NOMO-1 (cell line): ENCODE data around the gene FBP2.

Experiments
- DNase-seq, 2 experiments: peaks; one replicate each; lab custom pipeline; 2025; ENCODE audit not compliant: unreplicated experiment in 2 of 2; lab: John Stamatoyannopoulos, UW

Gene FBP2

DNA sequence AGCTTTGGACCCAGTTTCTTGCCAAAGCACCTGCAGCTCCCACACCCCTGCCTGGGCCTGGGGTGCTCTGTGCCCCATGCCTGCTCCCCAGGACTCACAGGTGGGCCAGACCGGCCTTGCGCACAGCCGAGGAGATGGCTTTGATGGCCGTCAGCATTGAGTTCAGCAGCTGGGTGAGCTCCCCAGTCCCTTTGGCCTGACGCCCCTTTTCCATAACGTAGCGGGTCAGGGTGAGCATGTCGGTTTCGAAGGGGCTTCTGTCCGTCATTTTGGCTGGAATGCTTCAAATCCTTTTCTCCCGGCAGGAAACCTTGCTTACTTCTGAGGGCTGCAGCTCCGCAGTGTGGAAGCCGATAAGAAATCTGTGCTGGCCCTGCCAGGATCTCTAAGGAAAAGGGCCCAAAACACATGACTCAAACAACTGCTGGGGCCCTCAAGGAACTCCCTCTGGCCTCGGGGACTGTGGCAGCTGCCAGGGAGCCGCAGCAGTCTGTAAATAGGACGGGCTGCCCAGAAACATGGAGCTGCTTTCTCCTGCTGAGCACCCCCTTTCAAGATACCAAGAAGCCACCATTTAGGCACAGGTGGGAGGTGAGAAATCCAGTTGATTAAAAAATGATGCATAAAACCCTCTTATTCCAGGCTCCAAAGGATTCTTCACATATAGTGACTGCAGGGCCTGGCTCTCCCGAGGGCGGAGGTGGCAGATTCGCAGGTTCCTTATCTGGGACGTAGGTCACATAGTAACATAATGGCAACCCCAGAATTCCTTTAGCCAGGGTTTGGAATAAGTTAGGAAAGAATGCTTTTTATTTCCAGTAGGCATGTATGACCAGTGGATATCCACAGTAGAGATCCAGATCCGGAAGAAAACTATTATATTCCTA, at the start of gene FBP2:
Gene FBP2 (minus strand): TSS at position 366 of the 887 bp plus-strand sequence. CDS start 98 bp downstream, at position 268.
- DNase-seq: no peak

DNA sequence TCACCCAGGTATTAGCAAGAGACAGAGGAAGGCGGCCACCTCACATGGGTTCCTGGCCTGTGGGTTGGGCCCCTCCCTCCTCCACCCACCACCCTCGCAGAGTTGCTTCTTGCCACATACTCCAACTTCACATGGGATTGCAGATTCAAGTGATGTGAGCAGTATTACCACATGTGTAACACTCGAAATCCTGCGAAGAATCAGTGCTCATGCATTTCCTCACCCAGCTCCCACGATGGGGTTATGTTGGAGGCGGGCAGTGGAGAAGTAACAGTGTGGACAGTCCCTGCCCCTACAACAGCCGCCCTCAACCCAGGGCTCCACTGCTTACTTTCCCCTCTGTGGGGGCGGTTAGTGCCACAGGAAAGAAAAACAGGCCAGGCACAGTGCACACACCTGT, 49.6 kb upstream of the FBP2 start:
- no peak for DNase-seq

DNA sequence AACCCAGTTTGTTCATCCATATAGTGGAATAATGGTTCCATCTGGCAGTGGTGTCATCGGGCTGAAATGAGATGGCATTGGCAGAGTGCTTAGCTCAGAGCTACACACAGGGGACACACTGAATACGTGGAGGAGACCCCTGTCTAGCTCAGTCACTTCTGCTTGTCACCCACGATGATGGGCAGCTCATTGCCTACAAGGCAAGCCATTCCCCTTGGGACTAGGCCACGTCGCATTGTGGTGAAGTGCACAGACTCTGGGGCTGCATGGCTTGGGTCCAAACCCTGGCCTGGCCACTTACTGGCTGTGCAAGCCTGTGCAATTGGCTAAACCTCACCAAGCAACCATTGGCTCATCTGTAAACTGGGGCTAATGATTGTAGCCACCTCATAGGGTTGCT, 48.9 kb upstream of the FBP2 start:
- DNase-seq: no peak

DNA sequence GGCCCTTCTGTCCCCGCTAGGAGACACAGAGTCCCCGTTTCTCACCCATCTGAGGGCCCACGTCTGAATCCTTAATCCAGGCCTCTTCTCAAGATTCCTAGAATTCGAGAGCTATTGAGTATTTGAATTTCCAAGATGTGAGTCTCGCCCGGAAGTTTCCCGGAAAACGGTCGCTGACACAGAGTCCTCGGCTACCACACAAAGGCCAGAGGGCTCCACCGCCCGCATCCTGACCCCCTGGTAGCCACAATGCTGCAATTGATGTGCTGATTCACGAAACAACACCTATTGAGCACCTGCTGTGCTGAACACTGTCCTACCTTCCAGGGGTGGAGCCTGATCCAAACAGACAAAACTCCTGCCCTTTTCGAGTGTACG, 46.4 kb upstream of the FBP2 start:
- no peak for DNase-seq

DNA sequence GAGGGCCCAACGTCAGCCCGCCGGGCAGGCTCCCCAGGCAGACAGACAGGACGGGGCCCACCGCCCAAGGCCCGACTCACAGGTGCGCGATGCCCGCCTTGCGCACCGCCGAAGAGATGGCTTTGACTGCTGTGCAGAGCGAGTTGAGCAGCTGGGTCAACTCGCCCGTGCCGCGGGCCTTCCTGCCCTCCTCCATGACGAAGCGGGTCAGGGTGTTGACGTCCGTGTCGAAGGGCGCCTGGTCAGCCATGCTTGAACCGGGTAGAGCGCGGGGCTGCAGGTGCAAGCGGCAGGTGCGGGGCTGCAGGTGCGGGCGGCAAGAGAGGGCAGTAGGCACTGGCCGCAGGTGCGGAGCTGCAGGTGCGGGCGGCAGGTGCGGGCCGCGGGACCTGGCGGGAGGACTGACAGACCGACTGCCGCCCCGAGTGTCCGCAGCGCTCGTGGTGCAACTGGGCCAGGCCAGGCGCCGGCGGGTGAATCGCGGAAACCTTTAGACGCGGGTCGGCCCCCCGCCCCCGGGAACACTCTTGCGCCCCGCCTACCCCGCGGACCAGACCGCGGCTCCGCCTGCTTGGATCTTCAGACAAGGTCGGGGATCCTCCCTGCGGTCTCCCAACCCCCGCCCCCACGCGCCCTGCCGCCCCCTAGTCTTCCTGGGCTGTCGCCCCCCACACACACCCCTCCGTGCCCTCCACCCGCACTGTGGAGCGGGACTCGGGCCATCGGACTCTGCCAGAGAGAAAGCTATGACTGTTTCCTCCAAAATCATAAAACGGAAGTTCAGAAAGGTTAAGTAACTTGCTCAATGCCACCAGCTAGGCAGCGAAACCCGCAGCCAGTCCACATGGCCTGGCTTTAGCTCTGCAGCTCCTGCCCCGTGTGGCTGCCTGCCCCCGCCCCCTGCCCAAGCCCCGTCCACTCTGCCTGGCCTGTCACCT, 45.7 kb upstream of the FBP2 start, which contains the start of gene FBP1:
Gene FBP1 (minus strand): TSS at position 458 of the 938 bp plus-strand sequence. CDS start 208 bp downstream, at position 250.
- peak; percentile 83 to 86 for DNase-seq

DNA sequence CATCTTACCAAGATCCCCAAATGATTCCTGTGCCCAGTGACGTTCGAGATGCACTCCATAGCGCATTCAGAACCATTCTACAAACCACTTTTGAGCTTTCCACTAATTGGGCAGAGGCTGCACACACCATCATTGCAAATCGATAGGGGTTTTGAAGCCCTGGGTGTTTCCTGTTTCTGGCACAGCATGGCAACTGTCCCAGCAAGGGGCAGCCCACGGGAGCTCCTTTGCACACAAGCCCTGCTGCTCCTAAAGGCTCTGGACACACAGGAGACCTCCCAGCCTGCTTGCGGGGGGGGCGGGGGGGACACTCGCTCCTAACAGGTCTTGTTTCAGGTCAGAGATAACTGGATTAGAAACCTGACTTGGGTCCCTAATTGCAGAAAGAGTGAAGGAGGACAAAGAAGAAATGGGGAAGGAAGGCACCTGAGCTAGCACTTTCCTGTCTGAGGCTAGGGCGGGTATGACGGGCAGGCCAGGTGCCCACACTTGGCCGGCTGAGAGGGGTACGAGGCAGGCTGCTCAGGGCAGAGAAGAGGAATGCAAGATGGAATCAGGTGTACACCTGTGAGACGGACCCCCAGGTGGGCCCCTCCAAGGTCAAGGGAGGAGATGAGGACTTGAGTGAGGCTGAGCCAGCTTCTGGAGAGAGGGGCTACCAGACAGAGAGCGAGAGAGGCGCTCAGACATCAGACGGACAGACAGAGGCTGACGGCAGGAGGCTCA, 44.9 kb upstream of the FBP2 start:
- DNase-seq: peak; percentile 28 to 36

DNA sequence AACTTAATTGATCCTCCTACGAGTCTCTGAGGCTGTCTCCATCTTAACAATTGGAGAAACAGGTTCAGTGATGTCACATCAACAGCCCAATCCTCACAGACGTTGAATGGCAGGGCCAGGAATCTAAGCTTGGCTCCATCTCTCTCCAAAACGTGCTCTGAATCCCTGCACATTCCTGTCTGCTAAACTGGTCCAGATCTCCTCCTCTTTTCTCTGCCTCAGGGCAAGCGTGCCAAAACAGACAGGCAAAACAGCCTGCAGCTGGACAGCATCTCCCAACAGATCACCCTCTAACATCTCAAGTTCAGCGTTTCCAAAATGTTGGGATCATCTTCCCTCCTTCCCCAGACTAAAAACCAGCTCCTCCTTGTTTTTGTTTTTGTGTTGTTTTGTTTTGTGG, 39.1 kb upstream of the FBP2 start:
- DNase-seq: no peak

DNA sequence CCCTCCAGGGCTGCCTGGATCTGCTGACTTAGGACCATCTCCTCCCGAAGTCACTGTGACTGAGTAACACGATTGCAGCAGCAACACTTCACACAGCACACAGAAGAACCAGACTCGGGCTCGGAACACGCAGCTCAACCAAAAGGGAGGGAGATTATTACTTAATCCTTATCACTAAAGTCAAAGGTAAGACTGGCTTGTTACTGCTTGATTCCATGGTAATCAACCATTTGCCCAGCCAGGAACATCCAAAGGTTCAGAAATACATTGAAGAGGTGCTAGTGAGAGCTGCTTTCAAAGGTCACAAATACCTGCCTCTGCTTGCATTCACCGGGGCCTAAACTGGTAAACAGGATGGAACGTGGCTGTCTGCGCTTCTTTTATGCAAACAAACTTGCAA, 38.0 kb upstream of the FBP2 start:
- no peak for DNase-seq

DNA sequence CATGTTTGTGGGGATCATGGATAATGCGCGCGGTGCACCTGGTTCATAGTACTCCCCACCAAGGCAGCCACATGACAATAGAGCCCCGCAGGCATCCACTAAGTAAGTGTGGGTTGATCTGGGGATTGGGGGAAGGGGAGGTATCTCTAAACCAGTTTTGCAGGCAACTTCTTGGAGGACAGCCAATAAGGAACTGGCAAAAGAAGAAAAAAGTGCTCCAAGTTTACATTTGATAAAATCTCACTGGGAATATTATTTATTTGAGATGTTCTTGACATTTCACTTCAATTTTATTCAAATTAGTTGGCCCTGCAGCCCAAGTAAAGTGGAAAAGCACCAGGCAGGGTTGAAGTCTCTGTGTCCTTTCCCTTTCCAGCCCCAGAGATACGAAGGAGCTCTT, 37.2 kb upstream of the FBP2 start:
- no peak for DNase-seq

DNA sequence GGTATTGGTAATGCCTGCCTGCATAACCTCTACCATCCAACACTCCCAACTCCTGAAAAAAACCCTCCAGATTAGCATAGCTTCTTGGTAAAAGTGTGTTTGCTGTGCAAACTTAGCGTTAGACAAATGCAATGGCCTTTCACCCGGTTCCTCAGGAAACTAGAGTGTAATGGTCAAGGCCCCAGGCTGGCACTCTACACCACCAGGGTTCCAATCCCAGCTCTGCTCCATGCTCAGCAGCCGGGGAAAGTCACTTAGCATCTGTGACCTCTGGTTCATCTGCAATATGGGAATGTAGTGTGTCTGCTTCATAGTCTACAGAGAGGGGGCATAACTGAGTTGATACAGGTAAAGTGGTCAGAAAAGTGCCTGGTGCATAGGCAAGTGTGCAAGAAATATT, 36.7 kb upstream of the FBP2 start:
- DNase-seq: no peak

DNA sequence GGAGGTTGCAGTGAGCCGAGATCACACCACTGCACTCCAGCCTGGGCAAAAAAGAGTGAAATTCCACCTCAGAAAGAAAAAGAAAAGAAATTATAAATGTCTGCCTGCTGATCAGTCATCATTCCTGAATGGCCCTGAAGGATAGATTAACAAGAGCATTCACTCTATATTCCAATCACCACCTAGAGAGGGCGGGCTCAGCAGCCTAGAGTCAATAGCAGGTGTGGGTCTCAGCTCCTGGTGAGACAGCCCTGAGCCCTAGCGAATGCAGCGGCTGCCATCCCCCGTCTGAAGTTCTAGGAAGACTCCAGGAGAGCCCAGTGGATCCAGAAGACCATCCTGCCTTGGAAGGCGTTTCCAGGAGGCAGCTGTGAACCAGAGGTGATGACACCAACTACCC, 33.7 kb upstream of the FBP2 start:
- no peak for DNase-seq

DNA sequence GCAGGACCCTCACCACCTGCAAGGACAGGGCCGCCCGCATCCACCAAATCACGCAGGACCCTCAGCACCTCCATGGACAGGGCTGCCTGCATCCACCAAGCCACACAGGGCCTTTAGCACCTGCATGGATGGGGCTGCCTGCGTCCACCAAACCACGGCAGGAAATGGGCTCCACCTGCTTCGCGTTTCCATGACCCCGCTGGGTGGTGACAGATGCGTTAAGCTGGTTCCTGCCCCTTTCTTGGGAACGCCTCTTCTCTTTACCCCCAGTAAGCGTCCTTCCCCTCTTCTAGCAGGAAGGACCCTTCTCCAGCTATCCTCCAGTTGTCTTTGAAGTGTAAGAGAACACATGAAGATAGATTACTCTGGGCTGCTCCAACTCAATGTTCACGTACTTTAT, 32.2 kb upstream of the FBP2 start:
- no peak for DNase-seq

DNA sequence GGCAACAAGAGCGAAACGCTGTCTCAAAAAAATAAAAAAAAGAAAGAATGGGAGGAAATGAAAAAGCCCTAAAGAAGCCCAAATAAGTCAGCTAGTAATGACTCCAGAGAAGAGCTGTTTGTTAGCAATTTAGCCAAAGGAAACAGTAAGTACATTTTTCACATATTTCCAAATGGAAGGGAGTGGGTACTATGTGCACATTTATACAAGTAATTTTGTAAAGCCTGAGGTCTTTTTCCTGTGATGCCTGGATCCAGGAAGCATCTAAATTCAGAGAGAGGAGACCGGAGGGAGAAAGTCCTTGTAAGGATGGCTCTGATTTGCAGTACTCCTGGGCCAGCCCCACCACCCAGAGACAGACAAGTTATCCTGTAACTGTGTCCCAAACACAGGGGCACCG, 31.0 kb upstream of the FBP2 start:
- no peak for DNase-seq

DNA sequence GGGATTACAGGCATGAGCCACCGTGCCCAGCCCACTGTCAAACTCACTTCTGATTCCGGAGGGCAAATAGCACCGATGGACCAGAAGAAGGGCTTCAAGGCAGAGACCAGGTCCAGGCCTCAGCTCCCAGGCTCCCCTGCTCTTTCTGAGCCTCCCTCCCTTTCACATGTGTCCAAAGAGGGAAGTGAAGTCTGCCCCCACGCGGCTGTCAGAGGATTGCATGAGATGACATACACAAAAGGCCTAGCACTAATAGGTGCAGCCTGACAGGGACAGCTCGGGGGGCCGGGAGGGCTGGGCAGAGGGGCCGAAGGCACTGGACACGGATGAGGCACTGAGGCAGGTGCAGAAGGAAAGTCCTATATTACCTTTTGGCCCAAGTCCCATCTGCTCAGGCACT, 29.6 kb upstream of the FBP2 start:
- peak; percentile 25 to 57 for DNase-seq

DNA sequence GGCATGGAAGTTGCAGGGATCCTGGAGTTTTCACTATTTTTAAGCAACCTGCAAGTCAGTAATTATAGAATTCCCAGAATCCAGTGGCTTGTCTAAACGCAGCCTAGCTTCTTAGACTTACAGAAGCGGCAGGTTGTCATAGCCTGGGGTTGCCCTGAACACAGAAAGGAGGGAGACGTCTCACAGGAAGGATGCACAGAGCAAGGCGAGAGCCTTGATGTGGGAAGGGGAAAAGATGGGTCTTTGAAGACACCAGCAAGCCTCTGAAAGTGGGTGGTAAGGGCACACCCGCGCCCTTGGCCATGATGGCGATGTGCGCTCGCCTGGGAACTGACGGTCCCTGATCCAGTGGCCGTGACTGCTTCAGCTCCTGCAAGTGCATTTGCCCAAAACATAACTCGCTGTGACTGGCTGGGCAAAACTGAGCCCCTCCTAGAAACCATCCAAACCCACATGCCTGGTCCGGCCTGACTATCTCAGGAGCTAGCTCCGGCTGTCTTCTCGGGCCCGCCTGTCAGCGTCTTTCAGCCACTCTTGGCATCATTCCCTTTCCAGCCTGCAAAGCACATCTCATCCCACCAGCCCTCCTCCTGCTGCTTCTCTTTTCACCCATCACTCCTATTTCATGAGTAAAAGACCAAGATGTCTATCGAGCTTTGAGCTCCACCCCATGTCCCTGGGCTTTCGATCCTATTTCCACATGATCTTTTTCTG, 28.6 kb upstream of the FBP2 start:
- no peak for DNase-seq

DNA sequence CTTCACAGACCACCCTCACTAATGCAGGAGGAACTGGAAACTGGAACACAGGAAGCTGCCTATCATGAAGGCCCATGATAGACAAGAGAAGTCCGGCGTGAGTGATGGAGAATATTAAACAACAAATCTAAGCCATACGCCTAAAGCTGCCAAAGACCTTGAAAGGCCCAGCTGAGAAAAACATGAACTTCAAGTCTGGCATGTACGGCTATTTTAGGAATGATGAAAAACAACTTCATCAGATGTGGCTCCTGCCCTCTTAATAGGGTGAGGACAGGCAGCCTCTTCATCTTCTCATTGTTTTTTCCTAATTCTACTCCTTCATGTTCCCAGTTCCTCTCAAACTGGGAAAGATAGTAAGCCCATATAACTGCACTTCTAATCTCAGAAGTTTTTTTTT, 25.4 kb upstream of the FBP2 start:
- DNase-seq: no peak

DNA sequence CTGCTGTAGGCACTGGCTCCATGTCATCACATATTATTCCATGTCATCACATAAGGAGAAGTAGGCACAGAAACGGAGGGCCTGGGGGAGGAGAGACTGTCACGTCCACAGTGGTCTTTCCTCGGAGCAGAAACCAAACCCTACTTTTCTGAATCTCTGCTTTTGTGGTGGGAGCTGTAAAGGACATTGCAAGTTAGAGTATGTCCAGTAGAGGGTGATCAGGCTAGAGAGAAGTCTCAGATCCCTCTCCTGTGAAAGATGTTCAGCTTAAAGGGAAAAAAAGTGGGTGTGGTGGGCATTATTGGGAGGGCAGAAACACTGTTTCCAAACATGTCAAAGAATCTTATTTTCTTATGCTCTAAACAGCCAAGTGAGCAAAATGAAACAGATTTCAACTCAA, 19.4 kb upstream of the FBP2 start:
- no peak for DNase-seq

DNA sequence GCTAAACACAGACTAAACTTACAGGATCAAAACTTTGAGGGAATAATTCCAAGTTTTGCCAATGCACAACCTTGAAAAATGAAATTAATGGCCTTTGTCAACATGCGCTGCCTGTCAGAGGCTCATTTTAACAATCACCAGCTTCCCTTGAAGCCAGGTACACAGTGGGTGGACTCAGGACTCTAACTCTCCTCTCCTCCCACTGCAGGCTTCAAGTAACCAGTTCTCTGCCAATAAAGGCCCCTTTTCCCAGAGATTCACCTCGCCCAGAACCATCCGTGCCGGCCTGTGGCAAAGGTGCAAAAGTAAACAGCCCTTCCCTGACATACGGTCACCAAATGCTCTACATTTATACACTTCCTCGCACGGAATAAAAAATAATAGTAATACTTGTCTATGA, 18.4 kb upstream of the FBP2 start:
- no peak for DNase-seq

DNA sequence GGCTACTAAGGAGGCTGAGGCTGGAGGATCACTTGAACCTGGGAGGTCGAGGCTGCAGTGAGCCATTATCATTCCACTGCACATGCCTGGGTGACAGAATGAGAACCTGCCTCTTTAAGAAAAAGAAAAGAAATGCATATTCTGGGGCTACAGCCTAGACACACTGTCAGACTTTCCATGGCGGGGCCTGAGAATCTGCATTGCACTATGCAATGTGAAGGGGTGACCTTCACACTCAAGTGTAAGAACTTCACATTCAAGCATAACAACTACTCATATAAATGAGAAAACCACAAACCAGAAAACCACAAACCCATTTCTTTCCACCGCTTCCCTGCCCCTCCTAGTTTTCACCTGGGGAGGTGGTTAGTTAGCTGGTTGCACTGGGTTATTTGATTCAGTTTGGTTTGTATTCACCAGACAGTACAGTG, 18.0 kb upstream of the FBP2 start:
- DNase-seq: no peak

DNA sequence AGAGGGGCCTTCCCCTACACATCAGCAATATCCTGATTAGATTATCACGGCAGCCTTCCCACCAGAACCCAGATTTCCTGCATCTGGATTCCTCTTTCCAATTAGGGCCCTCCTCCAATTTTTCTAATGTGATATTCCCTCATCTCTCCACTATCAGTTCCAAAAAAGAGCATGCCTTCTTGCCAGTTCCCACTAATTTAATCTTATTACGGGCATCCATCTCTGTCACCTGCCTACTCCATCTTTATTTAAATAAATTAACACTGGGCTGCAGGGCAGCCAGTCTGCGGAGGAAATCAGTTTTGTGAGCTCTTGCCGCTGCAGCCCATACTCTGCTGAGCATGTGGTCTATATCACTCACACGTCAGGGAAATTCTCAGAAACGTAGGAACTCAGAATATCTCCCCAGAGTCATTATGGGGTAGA, 16.6 kb upstream of the FBP2 start:
- no peak for DNase-seq

DNA sequence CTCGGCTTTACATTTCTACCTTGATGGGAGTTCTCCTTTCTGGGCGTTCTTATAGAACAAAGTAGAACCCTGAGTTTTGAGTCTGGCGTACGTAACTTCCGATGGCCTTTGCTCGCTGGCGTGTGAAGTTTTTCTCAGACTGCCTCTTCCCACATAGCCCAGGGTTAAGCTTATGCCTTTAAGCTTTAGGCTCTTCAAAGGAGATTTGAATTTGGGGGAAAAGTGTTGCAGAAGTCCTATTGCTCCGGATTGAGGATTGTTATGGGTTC, 13.7 kb upstream of the FBP2 start:
- DNase-seq: no peak
